HEK293T (cell line): ENCODE results near the gene POLR2L.

Source experiments
- BHLHE40 ChIP-seq: fragments of 450-650 bp; IDR thresholded peaks from 2 replicates; pipeline ENCODE4 v1.6.1; 2016; ENCODE audit warnings: mild to moderate bottlenecking, moderate library complexity, borderline replicate concordance
- CTBP1 ChIP-seq: fragments of 450-650 bp; IDR thresholded peaks from 2 replicates; pipeline ENCODE4 v1.6.1; 2016; ENCODE audit warnings: borderline replicate concordance
- ELF4 ChIP-seq: fragments of 450-650 bp; IDR thresholded peaks from 2 replicates; pipeline ENCODE4 v1.6.1; 2017; ENCODE audit warnings: antibody characterized with exemption
- FOXA1 ChIP-seq: fragments of 450-650 bp; IDR thresholded peaks from 2 replicates; pipeline ENCODE4 v1.6.1; 2016; ENCODE audit warnings: mild to moderate bottlenecking
- FOXM1 ChIP-seq: fragments of 450-650 bp; IDR thresholded peaks from 2 replicates; pipeline ENCODE4 v1.6.1; 2017; ENCODE audit warnings: mild to moderate bottlenecking, borderline replicate concordance
- L3MBTL2 ChIP-seq: fragments of 450-650 bp; conservative IDR thresholded peaks from 2 replicates; pipeline ENCODE4 v1.6.1; 2016; ENCODE audit warnings: mild to moderate bottlenecking
- LEF1 ChIP-seq: fragments of 450-650 bp; IDR thresholded peaks from 2 replicates; pipeline ENCODE4 v1.6.1; 2017; ENCODE audit warnings: mild to moderate bottlenecking, borderline replicate concordance
- SUZ12 ChIP-seq: fragments of 450-650 bp; IDR thresholded peaks from 2 replicates; pipeline ENCODE4 v1.6.1; 2016; ENCODE audit warnings: mild to moderate bottlenecking
- TARDBP ChIP-seq: fragments of 450-650 bp; IDR thresholded peaks from 2 replicates; pipeline ENCODE4 v1.6.1; 2016
- ZNF384 ChIP-seq: fragments of 450-650 bp; IDR thresholded peaks from 2 replicates; pipeline ENCODE4 v1.6.1; 2016
- TF ChIP-seq, protein P1 (sequence below): fragments of 450-650 bp; IDR thresholded peaks from 2 replicates; pipeline ENCODE4 v1.6.1; 2016

DNA sequence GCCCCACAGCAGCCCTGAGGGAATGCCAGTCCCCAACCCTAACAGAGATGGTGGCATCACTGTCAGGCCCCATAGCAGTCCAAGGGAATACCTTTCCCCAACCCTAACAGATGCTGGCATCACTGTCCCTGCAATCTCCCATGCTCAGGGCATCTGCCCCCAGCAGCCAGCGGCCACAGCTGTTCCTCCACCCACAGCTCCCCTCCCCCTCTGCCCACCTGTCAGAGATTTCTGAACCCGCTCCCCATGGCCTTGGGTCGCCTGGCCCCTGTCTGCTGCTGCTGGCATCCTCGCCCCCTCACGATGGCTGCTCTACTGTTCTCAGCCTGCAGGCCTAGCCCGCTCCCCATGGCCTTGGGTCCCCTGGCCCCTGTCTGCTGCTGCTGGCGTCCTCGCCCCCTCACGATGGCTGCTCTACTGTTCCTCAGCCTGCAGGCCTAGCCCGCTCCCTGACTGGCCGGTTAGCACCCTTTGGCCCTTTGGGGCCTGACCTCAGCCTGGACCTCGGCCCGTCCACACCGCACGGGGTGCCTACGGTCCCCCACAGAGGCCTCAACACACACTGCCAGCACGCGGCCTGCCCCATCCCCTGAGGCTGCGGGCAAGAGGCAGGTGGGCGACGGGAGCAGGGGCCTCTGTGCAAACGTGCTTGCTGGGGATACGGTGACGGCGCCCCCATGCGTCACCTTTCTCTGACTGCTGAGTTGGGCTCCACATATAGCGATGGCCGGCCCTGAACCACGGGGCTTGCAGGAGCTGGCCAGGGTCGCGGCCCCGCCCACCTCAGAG lies 47.6 kb upstream of the POLR2L start:
- no peak for TF ChIP-seq L3MBTL2
- no peak for TF ChIP-seq ELF4
- TF ChIP-seq SUZ12 = no peak
- TF ChIP-seq FOXM1 = no peak
- TF ChIP-seq FOXA1 = no peak
- TF ChIP-seq, protein P1, sequence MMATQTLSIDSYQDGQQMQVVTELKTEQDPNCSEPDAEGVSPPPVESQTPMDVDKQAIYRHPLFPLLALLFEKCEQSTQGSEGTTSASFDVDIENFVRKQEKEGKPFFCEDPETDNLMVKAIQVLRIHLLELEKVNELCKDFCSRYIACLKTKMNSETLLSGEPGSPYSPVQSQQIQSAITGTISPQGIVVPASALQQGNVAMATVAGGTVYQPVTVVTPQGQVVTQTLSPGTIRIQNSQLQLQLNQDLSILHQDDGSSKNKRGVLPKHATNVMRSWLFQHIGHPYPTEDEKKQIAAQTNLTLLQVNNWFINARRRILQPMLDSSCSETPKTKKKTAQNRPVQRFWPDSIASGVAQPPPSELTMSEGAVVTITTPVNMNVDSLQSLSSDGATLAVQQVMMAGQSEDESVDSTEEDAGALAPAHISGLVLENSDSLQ = no peak
- no peak for TF ChIP-seq TARDBP
- TF ChIP-seq ZNF384 = no peak
- TF ChIP-seq LEF1 = no peak
- no peak for TF ChIP-seq BHLHE40
- TF ChIP-seq CTBP1 = no peak
